Measurements from ENCODE around the gene SLC4A8. TPM values are rescaled to one million over a fixed set of nuclear protein-coding genes. Genes with fewer than 3 reads are reported as not detected.

Gene SLC4A8
- total RNA-seq, 1 experiment from 2014 or later = 1.4 TPM

- no TSS peak for BruUV-seq (replicated peaks)
Measured at GRCh38 chr12:51393676-51394545, 30.7 kb upstream of the SLC4A8 start.

More at GRCh38 chr12:51393676-51394545, 30.7 kb upstream of the SLC4A8 start:
- H3K36me3 ChIP-seq (ENCODE audit: control insufficient read depth in 1 of 2, insufficient read depth in 2 of 2, low read length in 2 of 2) = no peaks in the 10 kb centered on the region
- TF ChIP-seq ZFX (IDR thresholded peaks at IDR 0.05) = no peak
- TF ChIP-seq ZBTB33 (IDR thresholded peaks at IDR 0.05; ENCODE audit: extremely low read depth, insufficient replicate concordance, low read length) = no peak
- no peak for TF ChIP-seq EGR1 (IDR thresholded peaks at IDR 0.05; ENCODE audit: low read depth)
- TF ChIP-seq RAD21 (IDR thresholded peaks at IDR 0.05; ENCODE audit: low read depth) = no peak
- no peak for TF ChIP-seq POLR2A (IDR thresholded peaks at IDR 0.05; ENCODE audit: borderline replicate concordance, extremely low read depth, insufficient read depth, insufficient read length)
- no peak for TF ChIP-seq YY1 (IDR thresholded peaks at IDR 0.05; ENCODE audit: extremely low read depth, insufficient replicate concordance, low read depth, low read length)
- TF ChIP-seq CTCF (IDR thresholded peaks at IDR 0.05 in 2 of 3, conservative IDR thresholded peaks at IDR 0.05 in 1 of 3; ENCODE audit: borderline replicate concordance in 1 of 3, insufficient read depth in 1 of 3, low read depth in 2 of 3, low read length in 2 of 3) = no peak
- TF ChIP-seq POLR2AphosphoS5 (IDR thresholded peaks at IDR 0.05; ENCODE audit: low read depth, low read length) = no peak
- TF ChIP-seq FOSL1 (IDR thresholded peaks at IDR 0.05; ENCODE audit: low read depth) = no peak
- no peak for TF ChIP-seq ELF1 (IDR thresholded peaks at IDR 0.05; ENCODE audit: borderline replicate concordance, low read depth)
- no peak for TF ChIP-seq EZH2phosphoT487 (IDR thresholded peaks at IDR 0.05; ENCODE audit: borderline replicate concordance)
- TF ChIP-seq TCF7L2 (IDR thresholded peaks at IDR 0.05; ENCODE audit: borderline replicate concordance, extremely low read depth, insufficient read depth, insufficient read length) = no peak
- no peak for TF ChIP-seq SP1 (IDR thresholded peaks at IDR 0.05; ENCODE audit: low read depth)
- TF ChIP-seq JUND (IDR thresholded peaks at IDR 0.05) = no peak
- TF ChIP-seq SRF (IDR thresholded peaks at IDR 0.05; ENCODE audit: low read depth) = no peak
- TF ChIP-seq ZNF274 (IDR thresholded peaks at IDR 0.05; ENCODE audit: low read depth, low read length) = no peak
- no peak for TF ChIP-seq SIN3A (IDR thresholded peaks at IDR 0.05; ENCODE audit: low read depth)
- TF ChIP-seq EZH2 (IDR thresholded peaks at IDR 0.05) = no peak
- no peak for TF ChIP-seq CBX3 (IDR thresholded peaks at IDR 0.05; ENCODE audit: low read depth)
- H3K79me2 ChIP-seq (ENCODE audit: insufficient read depth, low read length) = no peaks in the 10 kb centered on the region
- ATAC-seq (no peak), DNase-seq (ENCODE audit: low read depth, low spot score) (no peak)
- no peaks in the 10 kb centered on the region for H3K9me3 ChIP-seq (ENCODE audit: control insufficient read depth in 1 of 2, insufficient read depth in 1 of 2, low read depth in 1 of 2, low read length in 2 of 2)
- ChIA-PET CTCF (interaction anchor here (1.0 kb wide), 1 partner anchor 626 kb away, joined by 3 read pairs; no protein-coding TSS in a partner anchor), RAD21 (ENCODE audit: low non-redundant PET in 1 of 2, low total read pairs in 2 of 2, uncharacterized antibody in 2 of 2, unreplicated experiment in 2 of 2) (no interaction called here), POLR2A (no interaction called here)
- no peaks in the 10 kb centered on the region for H4K20me1 ChIP-seq (ENCODE audit: insufficient read depth)
- peaks cover 5 to 20% of the 10 kb centered on the region in 2 experiments; a peak in 2 of 4 replicates for H3K4me1 ChIP-seq (ENCODE audit: control insufficient read depth in 1 of 2, insufficient read depth in 2 of 2, low read length in 2 of 2)
- H3K27ac ChIP-seq (ENCODE audit: low read depth, low read length) = no peak overlapping the region
- intact Hi-C loops (cut with micrococcal nuclease) = no loop called here
- H3K27me3 ChIP-seq (ENCODE audit: insufficient read depth, low read length) = no peaks in the 10 kb centered on the region
- no peak overlapping the region for H3K4me3 ChIP-seq (replicated peaks in 1 of 2; ENCODE audit: low read depth in 1 of 2, low read length in 2 of 2)
- H3K9me2 ChIP-seq (ENCODE audit: insufficient read depth) = no peaks in the 10 kb centered on the region
- H3K4me2 ChIP-seq (ENCODE audit: low read length) = no peak overlapping the region
- no peak overlapping the region for H3K9ac ChIP-seq (ENCODE audit: low read length)
- H2AFZ ChIP-seq (ENCODE audit: low read depth, low read length, poor library complexity, severe bottlenecking) = no peak overlapping the region

All from HCT116 (cell line).